Stimulated activated naive CD8-positive, alpha-beta T cell treated with anti-CD3 and anti-CD28 coated beads, Interleukin-15, Interleukin-2, amounts not matched to agents 100 U/mL and 50 U/mL, for 24 hours (primary cell): ENCODE results near the gene TMEM232.
"Not testable (repeated sequence)": the region's sequence is repeated elsewhere in the genome, so short reads cannot be mapped to it uniquely, and the experiment has no call there.

Experiments
- ATAC-seq: fragments of 150-1000 bp; cut with Tn5 transposase; one replicate; pipeline ENCODE4 v1.10.0; 2021
- DNase-seq: peaks from one replicate; pipeline ENCODE4 v3.0.0; 2021

The TMEM232 gene

GRCh38 chr5:110625376-110625999 is 101.0 kb downstream of the TMEM232 start:
- no peak for ATAC-seq
- DNase-seq, result no peak

- no peak for ATAC-seq
- DNase-seq, result no peak
These were observed 102.6 kb downstream of the TMEM232 start for GRCh38 chr5:110623874-110624273.

GRCh38 chr5:110618941-110619340 is 107.5 kb downstream of the TMEM232 start:
- DNase-seq (no peak), ATAC-seq (no peak)

DNA sequence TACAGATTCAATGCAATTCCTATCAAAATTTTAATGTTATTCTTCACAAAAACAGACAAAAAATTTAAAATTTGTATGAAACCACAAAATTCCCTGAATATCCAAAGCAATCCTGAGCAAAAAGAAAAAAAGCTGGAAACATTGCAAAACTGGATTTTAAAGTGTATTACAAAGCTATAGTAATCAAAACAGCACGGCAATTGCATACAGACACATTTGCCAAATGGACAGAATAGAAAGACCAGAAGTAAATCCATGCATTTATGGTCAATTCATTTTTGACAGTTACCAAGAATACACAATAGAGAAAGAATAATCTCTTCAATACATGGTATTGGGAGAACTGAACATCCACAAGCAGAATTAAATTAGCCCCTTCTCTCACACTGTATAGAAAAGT is 110.5 kb downstream of the TMEM232 start:
- DNase-seq (no peak), ATAC-seq (no peak)

DNA sequence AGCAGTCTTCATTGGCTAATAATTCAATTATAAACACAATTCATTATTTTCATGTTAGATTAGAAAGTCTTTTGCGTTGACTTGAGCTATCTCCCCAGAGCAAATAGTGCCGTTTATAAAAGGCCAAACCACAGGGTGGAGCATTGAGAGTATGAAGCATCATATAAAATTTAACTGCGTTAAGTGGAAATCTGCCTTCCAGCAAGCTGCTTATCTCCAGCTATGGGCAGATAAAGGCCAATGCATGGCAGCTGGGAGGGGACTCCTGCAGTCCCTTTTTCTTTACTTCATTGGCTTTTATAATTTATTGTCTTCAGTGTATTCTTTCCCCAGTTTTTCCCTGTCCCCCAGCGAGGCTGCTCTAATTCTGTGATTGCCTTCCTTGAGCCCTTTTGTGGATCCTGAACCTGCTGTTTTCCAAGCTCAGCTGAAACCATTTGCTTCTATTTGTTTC is 113.7 kb downstream of the TMEM232 start:
- no peak for DNase-seq
- no peak for ATAC-seq

DNA sequence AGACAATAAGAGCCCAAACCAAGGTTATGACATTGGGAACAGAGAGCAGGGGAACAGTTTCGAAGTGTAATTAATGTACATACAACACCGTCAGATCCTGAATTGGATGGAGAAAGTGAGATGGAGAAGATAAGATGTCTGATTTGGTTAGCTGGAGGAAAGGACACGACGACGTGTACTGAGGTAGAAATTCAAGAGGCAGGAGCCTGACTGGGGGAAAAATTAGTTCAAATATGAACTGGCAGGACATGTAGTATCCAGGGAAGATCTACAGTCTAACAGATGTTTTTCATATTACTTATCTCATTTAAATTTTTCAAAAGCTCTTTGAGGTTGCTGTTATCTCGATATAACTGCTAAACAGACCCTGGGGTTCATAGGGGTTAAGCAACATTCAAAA is 114.7 kb downstream of the TMEM232 start:
- ATAC-seq, result no peak
- no peak for DNase-seq

- DNase-seq (no peak), ATAC-seq (no peak)
These were observed 131.6 kb downstream of the TMEM232 start for GRCh38 chr5:110594866-110595265.

DNA sequence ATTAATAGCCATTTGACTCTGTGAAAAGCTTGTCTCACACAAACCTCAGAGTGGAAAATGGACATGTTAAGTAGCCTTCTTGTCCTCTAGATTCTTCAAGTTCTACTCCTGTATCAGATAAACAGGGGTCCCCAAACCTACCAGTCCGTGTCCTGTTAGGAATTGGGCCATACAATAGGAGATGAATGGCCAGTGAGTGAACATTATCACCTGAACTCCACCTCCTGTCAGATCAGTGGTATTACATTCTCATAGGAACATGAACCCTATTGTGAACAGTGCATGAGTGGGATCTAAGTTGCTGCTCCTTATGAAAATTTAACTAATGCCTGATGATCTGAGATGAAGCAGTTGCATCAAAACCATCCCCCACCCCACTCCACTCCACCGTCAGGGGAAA is 136.3 kb downstream of the TMEM232 start:
- ATAC-seq (no peak), DNase-seq (no peak)

DNA sequence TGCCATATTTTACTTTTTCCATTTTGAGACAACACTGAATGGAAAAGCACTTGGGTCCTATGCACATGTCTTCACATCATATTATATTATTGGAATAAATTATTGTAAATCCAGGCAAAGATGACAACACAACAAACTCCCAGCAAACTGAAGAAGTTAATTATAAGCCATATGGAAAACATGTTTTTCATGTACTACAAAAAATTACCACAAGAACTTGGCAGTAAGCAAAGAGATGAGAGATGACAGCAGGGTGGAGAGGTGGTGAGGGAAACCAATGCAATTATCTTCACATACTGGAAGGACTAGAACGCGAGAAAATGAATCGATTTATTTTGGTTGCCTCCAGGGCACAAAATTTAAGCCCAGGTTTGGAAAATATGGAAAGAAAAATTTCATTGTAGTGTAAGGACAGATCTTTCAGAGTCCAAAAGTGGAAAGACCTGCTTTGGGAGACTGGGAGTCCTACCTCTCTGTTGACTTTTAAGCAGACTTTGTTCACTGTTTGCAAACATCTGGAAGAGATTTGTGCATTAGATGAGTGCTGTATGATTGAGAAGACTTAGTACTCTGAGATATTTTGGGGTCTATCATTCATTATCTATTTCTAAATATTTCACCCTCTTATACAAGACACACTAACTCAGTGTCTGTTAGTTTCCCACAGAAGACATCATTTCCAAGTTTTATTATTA is 138.0 kb downstream of the TMEM232 start:
- no peak for DNase-seq
- no peak for ATAC-seq

DNA sequence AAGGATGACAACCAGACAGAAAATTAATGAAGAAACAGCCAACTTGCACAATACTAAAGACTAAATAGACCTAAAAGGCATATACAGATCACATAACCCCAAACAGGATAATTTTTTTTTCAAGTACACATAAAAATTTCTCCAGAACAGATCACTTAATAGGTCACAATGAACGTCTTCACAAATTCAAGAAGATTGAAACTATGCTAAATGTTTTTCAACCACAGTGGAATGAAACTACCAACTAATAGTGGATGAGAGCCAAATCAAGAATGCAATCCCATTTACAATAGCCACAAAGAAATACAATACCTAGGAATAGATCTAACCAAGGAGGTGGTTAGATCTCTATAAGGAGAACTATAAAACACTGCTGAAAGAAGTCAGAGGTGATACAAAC is 145.8 kb downstream of the TMEM232 start:
- ATAC-seq (no peak), DNase-seq (no peak)

- ATAC-seq (no peak), DNase-seq (no peak)
These were observed 153.7 kb downstream of the TMEM232 start for GRCh38 chr5:110572729-110573128.

DNA sequence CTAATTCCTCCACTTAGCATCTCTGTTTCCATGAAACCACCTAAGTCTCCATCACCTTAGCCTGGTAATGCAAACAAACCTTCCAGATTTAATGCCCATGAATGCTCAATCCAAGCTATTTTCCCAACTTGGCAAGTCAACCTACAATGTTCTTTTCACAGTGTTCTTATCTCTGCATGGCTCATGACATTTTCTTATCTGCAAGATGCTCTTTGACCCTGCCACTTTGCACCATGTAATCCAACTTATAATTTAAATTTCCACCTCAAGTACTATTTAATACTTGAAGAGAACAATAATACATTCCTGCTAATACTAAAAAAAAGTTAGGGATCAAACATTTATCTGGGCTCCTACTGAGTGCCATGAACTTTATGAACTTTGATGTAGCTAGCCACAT is 164.3 kb downstream of the TMEM232 start:
- ATAC-seq (no peak), DNase-seq (no peak)

DNA sequence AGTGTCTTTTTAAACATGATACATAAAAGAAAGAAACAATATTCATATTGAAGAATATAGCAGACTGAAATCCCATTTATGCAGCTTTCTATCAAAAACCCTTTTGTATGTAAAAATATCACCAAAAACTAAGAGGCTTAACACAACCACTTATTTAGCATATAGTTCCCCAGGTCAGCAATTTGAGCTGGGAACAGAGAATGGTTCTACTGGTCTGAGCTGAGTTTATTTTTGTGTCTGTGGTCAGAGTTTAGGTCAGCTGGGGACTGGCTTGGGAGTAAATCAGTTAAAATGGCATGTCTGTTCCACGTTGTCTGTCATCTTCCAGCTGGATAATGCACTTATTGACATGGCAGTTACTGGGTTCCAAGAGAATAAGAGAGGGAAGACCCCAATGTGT is 165.0 kb downstream of the TMEM232 start:
- no peak for DNase-seq
- no peak for ATAC-seq

DNA sequence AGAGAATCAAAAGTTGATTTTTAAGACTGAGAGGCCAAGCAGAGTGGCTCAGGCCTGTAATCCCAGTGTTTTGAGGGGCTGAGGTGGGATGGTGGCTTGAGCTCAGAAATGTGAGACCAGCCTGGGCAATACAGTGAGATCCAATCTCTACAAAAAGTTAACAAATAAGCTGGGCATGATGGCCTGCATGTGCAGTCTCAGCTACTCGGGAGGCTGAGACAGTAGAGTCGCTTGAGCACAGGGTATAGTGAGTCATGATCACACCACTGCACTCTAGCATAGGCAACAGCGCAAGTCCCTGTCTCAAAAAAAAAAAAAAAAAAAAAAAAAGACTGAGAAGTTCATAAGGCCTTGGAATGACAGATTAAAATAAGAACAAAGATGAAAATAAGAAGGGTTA is 177.2 kb downstream of the TMEM232 start:
- ATAC-seq (no peak), DNase-seq (no peak)

DNA sequence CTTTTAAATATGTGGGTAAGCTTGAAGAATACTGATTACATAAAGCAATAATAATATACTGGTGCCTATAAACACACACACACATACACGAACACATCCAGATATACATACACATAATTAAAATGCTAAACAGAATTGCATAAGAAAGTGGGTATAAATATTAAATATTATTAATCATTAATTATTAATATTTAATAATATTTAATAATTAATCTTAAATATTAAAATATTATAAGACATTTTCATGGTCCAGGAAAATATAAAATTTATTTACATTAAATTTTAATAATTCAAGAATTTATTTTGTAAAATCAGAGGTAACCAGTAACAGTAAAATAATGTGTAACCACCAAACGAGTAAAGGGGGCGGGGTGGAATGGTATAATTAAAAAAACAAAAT is 178.3 kb downstream of the TMEM232 start:
- no peak for DNase-seq
- ATAC-seq, result no peak

- ATAC-seq, result no peak
- no peak for DNase-seq
These were observed 179.0 kb downstream of the TMEM232 start for GRCh38 chr5:110547495-110547894.

- DNase-seq (no peak), ATAC-seq (no peak)
These were observed 180.8 kb downstream of the TMEM232 start for GRCh38 chr5:110545716-110546115.

DNA sequence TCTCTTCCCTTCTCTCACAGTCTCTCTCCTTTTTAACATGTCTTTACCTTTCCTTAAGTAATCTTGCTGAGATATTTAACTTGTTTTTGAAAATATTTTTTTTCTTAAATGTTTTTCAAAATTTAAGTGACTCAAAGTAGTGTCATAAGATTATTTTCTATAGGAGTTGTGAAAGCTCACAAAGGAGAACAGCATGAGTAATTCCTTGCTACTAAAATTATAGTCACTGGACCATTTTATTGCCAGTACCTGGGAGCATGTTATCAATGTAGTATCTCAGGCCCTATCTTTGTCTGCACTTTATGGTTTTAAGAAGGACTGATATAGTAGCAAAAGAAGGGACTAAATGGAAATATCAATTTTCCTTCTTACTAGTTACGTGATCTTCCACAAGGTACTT is 181.9 kb downstream of the TMEM232 start:
- DNase-seq (no peak), ATAC-seq (no peak)

DNA sequence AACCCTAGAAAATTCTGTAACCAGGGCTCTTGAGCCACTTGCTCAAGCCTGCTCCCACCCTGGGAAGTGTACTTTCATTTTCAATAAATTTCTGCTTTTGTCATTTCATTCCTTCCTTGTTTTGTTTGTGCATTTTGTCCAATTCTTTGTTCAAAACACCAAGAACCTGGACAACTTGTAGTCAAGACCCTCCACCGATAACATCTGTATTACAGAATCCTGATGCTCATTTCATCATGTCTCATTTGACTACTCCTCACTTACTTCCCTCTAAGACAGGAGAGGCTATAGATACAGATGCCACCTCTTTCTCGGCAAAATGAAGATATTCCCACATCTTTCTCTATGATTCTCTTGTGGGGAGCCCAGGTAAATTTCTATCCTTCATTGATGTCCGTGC is 183.5 kb downstream of the TMEM232 start:
- DNase-seq (no peak), ATAC-seq (no peak)

- DNase-seq (no peak), ATAC-seq (no peak)
These were observed 190.1 kb downstream of the TMEM232 start for GRCh38 chr5:110536120-110537115.

GRCh38 chr5:110535146-110535545 is 191.3 kb downstream of the TMEM232 start:
- DNase-seq, ATAC-seq: not testable (repeated sequence)

GRCh38 chr5:110525762-110526161 is 200.7 kb downstream of the TMEM232 start:
- no peak for ATAC-seq
- DNase-seq, result no peak

GRCh38 chr5:110517396-110517795 is 209.1 kb downstream of the TMEM232 start:
- ATAC-seq, result no peak
- no peak for DNase-seq
